Astrocyte (in vitro differentiated cells and primary cell): ENCODE data around the gene VASP. TPM values are rescaled to one million over a fixed set of nuclear protein-coding genes. Genes with fewer than 3 reads are reported as not detected.

Source experiments
- DNase-seq: peaks from one replicate; pipeline ENCODE4 v3.0.0-alpha.2; 2010; ENCODE audit warnings: low read depth
- FAIRE-seq: peaks from 2 replicates; lab custom pipeline; 2011; peaks lifted over from hg19 to GRCh38; lab: Jason Lieb, UNC
- H2AFZ ChIP-seq: 2 replicates; pipeline ENCODE4 v1.6.0; 2012; ENCODE audit warnings: low read depth, low read length, inconsistent platforms
- H3K27ac ChIP-seq: 2 replicates; pipeline ENCODE4 v1.5.1; 2011; ENCODE audit warnings: low read depth, low read length, inconsistent platforms
- H3K27me3 ChIP-seq: 2 replicates; pipeline ENCODE4 v1.6.0; 2011; ENCODE audit warnings: low read length, inconsistent platforms; ENCODE audit not compliant: insufficient read depth
- H3K36me3 ChIP-seq: 2 replicates; pipeline ENCODE4 v1.5.1; 2011; ENCODE audit warnings: low read length, inconsistent platforms; ENCODE audit not compliant: insufficient read depth
- H3K4me1 ChIP-seq: 2 replicates; pipeline ENCODE4 v1.5.1; 2011; ENCODE audit warnings: low read length, inconsistent platforms; ENCODE audit not compliant: insufficient read depth
- H3K4me2 ChIP-seq: 2 replicates; pipeline ENCODE4 v1.6.0; 2012; ENCODE audit warnings: low read length, inconsistent platforms
- H3K4me3 ChIP-seq: 2 replicates; pipeline ENCODE4 v1.5.1; 2011; ENCODE audit warnings: low read depth, mild to moderate bottlenecking, low read length, inconsistent platforms; ENCODE audit not compliant: insufficient read depth
- H3K79me2 ChIP-seq: 2 replicates; pipeline ENCODE4 v1.6.0; 2012; ENCODE audit warnings: mild to moderate bottlenecking, low read length, inconsistent platforms; ENCODE audit not compliant: insufficient read depth
- H3K9ac ChIP-seq: 2 replicates; pipeline ENCODE4 v1.6.0; 2012; ENCODE audit warnings: mild to moderate bottlenecking, low read length, inconsistent platforms
- H3K9me3 ChIP-seq: 2 replicates; pipeline ENCODE4 v1.5.1; 2012; ENCODE audit warnings: low read depth, mild to moderate bottlenecking, low read length, inconsistent platforms; ENCODE audit not compliant: insufficient read depth
- H4K20me1 ChIP-seq: 2 replicates; pipeline ENCODE4 v1.6.0; 2012; ENCODE audit warnings: low read length, inconsistent platforms; ENCODE audit not compliant: insufficient read depth
- H3K27ac Mint-ChIP-seq: one replicate; pipeline ENCODE4 v1.8.0; 2021; ENCODE audit warnings: mild to moderate bottlenecking, mixed read lengths; ENCODE audit not compliant: unreplicated experiment
- H3K27me3 Mint-ChIP-seq: one replicate; pipeline ENCODE4 v1.8.0; 2021; ENCODE audit warnings: low read depth, mixed read lengths; ENCODE audit not compliant: unreplicated experiment
- H3K36me3 Mint-ChIP-seq: one replicate; pipeline ENCODE4 v1.8.0; 2021; ENCODE audit warnings: low read depth, mixed read lengths; ENCODE audit not compliant: unreplicated experiment
- H3K4me1 Mint-ChIP-seq: one replicate; pipeline ENCODE4 v1.8.0; 2021; ENCODE audit warnings: low read depth, mixed read lengths; ENCODE audit not compliant: unreplicated experiment
- H3K4me3 Mint-ChIP-seq: one replicate; pipeline ENCODE4 v1.8.0; 2021; ENCODE audit warnings: mild to moderate bottlenecking, moderate library complexity, mixed read lengths; ENCODE audit not compliant: unreplicated experiment
- H3K9me3 Mint-ChIP-seq: one replicate; pipeline ENCODE4 v1.8.0; 2021; ENCODE audit warnings: mild to moderate bottlenecking, mixed read lengths; ENCODE audit not compliant: unreplicated experiment
- CTCF ChIP-seq: IDR thresholded peaks from 2 replicates; pipeline ENCODE4 v1.5.1; 2011; ENCODE audit warnings: low read depth, mild to moderate bottlenecking, inconsistent platforms, low read length, moderate library complexity; ENCODE audit not compliant: insufficient read depth
- EZH2 ChIP-seq: IDR thresholded peaks from 2 replicates; pipeline ENCODE4 v1.6.1; 2012; ENCODE audit warnings: mild to moderate bottlenecking, low read length, inconsistent platforms; ENCODE audit not compliant: insufficient read depth
- total RNA-seq: library from RNA; stranded (reverse); gene quantifications from 2 replicates; pipeline ENCODE4 v1.2.1, GENCODE V29; 2021

Gene VASP
- total RNA-seq, 1 donor from 2014 or later, result 222 TPM

- DNase-seq, result peak; percentile 54
- no peak overlapping the region for H3K27ac ChIP-seq
These were observed 14.4 kb upstream of the VASP start for GRCh38 chr19:45492627-45493470.

GRCh38 chr19:45494261-45494916 lies 12.9 kb upstream of the VASP start:
- Mint-ChIP-seq H3K4me1 (peaks cover 5% of the 10 kb centered on the region), H3K9me3 (no peaks in the 10 kb centered on the region), H3K27me3 (peaks cover 14% of the 10 kb centered on the region), H3K36me3 (peaks cover 3% of the 10 kb centered on the region), H3K27ac (no peak overlapping the region), H3K4me3 (peak overlapping the region; percentile 75)
- Histone ChIP-seq H3K4me3 (no peak overlapping the region), H3K36me3 (no peaks in the 10 kb centered on the region), H3K9me3 (no peaks in the 10 kb centered on the region), H3K79me2 (no peaks in the 10 kb centered on the region), H3K27ac (no peak overlapping the region), H3K4me2 (no peak overlapping the region), H2AFZ (no peak overlapping the region), H4K20me1 (peaks cover 12% of the 10 kb centered on the region), H3K4me1 (peaks cover 11% of the 10 kb centered on the region), H3K9ac (no peak overlapping the region), H3K27me3 (peaks cover 10% of the 10 kb centered on the region)
- no peak for FAIRE-seq
- no peak for DNase-seq
- TF ChIP-seq CTCF, result no peak
- no peak for TF ChIP-seq EZH2

More at GRCh38 chr19:45492627-45493470, 14.4 kb upstream of the VASP start:
- Histone ChIP-seq H3K27me3 (no peaks in the 10 kb centered on the region), H3K4me3 (peak overlapping the region; percentile 47), H3K4me2 (peak overlapping the region; percentile 86), H3K36me3 (no peaks in the 10 kb centered on the region), H3K79me2 (no peaks in the 10 kb centered on the region), H3K9ac (peak overlapping the region; percentile 50), H3K4me1 (peaks cover 7% of the 10 kb centered on the region), H4K20me1 (peaks cover 9% of the 10 kb centered on the region), H2AFZ (peak overlapping the region; percentile 55), H3K9me3 (no peaks in the 10 kb centered on the region)
- Mint-ChIP-seq H3K9me3 (no peaks in the 10 kb centered on the region), H3K36me3 (peaks cover 9% of the 10 kb centered on the region), H3K27me3 (peaks cover 6% of the 10 kb centered on the region), H3K4me3 (peak overlapping the region; percentile 84), H3K4me1 (peaks cover 5% of the 10 kb centered on the region), H3K27ac (peak overlapping the region; percentile 69)
- TF ChIP-seq EZH2 (no peak), CTCF (no peak)
- no peak for FAIRE-seq
